SK-N-SH treated with all-trans-retinoic acid at 6 μM for 48 hours (cell line): Measurements from ENCODE around the gene SKI.

Experiments
- ARNTL ChIP-seq: fragments of 450-650 bp; formaldehyde crosslinking; IDR thresholded peaks from 2 replicates; pipeline ENCODE4 v1.5.0; 2020; ENCODE audit warnings: low read depth, mild to moderate bottlenecking, moderate library complexity, borderline replicate concordance
- CSDC2 ChIP-seq: fragments of 250-450 bp; sonication (Bioruptor Pico); IDR thresholded peaks from 2 replicates; pipeline ENCODE4 v1.5.0; 2020; ENCODE audit warnings: mild to moderate bottlenecking, moderate library complexity
- OSR1 ChIP-seq: fragments of 250-450 bp; sonication (Bioruptor Pico); IDR thresholded peaks from 2 replicates; pipeline ENCODE4 v1.8.0; 2022; ENCODE audit warnings: moderate library complexity, mild to moderate bottlenecking, inconsistent platforms
- ZC3H10 ChIP-seq: fragments of 250-450 bp; sonication (Bioruptor Pico); IDR thresholded peaks from 2 replicates; pipeline ENCODE4 v1.5.1; 2021; ENCODE audit warnings: mild to moderate bottlenecking, moderate library complexity
- ZFP3 ChIP-seq: fragments of 250-450 bp; sonication (Bioruptor Pico); IDR thresholded peaks from 2 replicates; pipeline ENCODE4 v1.5.0; 2020; ENCODE audit warnings: mild to moderate bottlenecking, moderate library complexity
- ZNF565 ChIP-seq: fragments of 450-650 bp; formaldehyde crosslinking; conservative IDR thresholded peaks from 2 replicates; pipeline ENCODE4 v1.5.0; 2020; ENCODE audit warnings: low read depth, mild to moderate bottlenecking, moderate library complexity
- ZNF70 ChIP-seq: fragments of 450-650 bp; formaldehyde crosslinking; IDR thresholded peaks from 2 replicates; pipeline ENCODE4 v1.5.0; 2020; ENCODE audit warnings: mild to moderate bottlenecking, moderate library complexity
- ZNF8 ChIP-seq: fragments of 450-650 bp; formaldehyde crosslinking; IDR thresholded peaks from 2 replicates; pipeline ENCODE4 v1.5.0; 2020; ENCODE audit warnings: mild to moderate bottlenecking, moderate library complexity
- TF ChIP-seq, protein P1 (sequence below): fragments of 250-450 bp; sonication (Bioruptor Pico); IDR thresholded peaks from 2 replicates; pipeline ENCODE4 v1.8.0; 2020; ENCODE audit warnings: mild to moderate bottlenecking, moderate library complexity, borderline replicate concordance
- TF ChIP-seq, protein P2 (sequence below): fragments of 250-450 bp; sonication (Bioruptor Pico); IDR thresholded peaks from 2 replicates; pipeline ENCODE4 v1.5.1; 2020; ENCODE audit warnings: low read depth, mild to moderate bottlenecking, moderate library complexity

DNA sequence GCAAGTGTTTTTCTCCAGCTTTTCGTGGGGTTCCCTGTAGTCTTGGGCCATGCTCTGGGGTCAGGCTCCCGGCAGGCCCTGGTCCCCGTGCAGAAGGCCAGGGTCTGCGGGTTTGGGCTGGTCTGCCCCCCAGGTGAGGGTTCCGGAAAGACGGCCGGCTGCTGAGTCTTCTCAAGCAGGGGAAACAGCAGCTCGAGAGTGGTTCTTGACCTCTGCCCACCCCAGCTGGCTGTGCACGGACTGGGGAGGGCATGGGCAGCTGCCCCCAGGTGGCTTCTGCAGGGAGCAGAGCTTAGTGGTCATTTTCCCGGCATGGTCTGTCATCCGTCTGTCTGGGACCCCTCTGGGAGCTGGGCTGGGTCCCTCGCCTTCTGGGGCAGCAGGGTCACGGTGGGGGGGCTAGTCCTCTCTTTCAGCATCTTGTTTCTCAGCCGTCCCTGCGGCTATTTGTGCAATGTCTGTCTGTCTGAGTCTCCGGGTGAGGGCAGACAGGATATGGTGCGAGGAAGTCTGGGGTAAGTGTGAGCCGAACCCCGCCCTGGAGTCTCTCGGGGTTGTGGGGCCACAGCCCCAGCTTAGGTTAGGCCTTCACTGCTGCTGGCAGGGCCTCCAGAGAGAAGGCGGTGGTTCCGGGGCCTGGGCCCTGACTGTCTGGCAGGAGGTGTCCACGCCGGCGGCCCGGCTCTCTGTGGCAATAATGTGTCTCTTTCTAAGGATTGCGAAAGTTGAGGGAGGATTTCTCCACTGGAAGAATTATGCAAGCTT lies 6.1 kb downstream of the SKI start:
- TF ChIP-seq, protein P1, sequence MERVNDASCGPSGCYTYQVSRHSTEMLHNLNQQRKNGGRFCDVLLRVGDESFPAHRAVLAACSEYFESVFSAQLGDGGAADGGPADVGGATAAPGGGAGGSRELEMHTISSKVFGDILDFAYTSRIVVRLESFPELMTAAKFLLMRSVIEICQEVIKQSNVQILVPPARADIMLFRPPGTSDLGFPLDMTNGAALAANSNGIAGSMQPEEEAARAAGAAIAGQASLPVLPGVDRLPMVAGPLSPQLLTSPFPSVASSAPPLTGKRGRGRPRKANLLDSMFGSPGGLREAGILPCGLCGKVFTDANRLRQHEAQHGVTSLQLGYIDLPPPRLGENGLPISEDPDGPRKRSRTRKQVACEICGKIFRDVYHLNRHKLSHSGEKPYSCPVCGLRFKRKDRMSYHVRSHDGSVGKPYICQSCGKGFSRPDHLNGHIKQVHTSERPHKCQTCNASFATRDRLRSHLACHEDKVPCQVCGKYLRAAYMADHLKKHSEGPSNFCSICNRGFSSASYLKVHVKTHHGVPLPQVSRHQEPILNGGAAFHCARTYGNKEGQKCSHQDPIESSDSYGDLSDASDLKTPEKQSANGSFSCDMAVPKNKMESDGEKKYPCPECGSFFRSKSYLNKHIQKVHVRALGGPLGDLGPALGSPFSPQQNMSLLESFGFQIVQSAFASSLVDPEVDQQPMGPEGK (CRISPR knock-in tag): no peak
- TF ChIP-seq ZNF70 (CRISPR knock-in tag) (no peak), ZFP3 (CRISPR knock-in tag) (no peak), ARNTL (CRISPR knock-in tag) (no peak), OSR1 (CRISPR knock-in tag) (no peak), ZNF8 (CRISPR knock-in tag) (no peak), CSDC2 (CRISPR knock-in tag) (no peak), ZC3H10 (CRISPR knock-in tag) (no peak), ZNF565 (no peak)
- TF ChIP-seq, protein P2, sequence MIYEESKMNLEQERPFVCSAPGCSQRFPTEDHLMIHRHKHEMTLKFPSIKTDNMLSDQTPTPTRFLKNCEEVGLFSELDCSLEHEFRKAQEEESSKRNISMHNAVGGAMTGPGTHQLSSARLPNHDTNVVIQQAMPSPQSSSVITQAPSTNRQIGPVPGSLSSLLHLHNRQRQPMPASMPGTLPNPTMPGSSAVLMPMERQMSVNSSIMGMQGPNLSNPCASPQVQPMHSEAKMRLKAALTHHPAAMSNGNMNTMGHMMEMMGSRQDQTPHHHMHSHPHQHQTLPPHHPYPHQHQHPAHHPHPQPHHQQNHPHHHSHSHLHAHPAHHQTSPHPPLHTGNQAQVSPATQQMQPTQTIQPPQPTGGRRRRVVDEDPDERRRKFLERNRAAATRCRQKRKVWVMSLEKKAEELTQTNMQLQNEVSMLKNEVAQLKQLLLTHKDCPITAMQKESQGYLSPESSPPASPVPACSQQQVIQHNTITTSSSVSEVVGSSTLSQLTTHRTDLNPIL (CRISPR knock-in tag): no peak
